GM10266 (cell line): ENCODE measurements around the gene STARD9.

Source experiments
- DNase-seq: peaks from one replicate; pipeline ENCODE4 v3.0.0; 2012; ENCODE audit errors: extremely low spot score
- CTCF ChIP-seq: IDR thresholded peaks from 2 replicates; pipeline ENCODE4 v1.5.1; 2012; ENCODE audit warnings: mild to moderate bottlenecking, low read depth; ENCODE audit not compliant: control insufficient read depth, insufficient read depth; ENCODE audit errors: missing control alignments

STARD9 gene

GRCh38 chr15:42575188-42576039, at the start of gene STARD9:
Gene STARD9 (plus strand): TSS chr15:42575606. CDS start chr15:42575716, 110 bp downstream.
- DNase-seq = peak; percentile 97
- no peak for TF ChIP-seq CTCF

- DNase-seq = no peak
- no peak for TF ChIP-seq CTCF
Measured at GRCh38 chr15:42528970-42529369, 46.4 kb upstream of the STARD9 start.

GRCh38 chr15:42533246-42533645, 42.2 kb upstream of the STARD9 start:
- no peak for DNase-seq
- TF ChIP-seq CTCF = no peak

GRCh38 chr15:42544853-42545629, 30.4 kb upstream of the STARD9 start:
- no peak for DNase-seq
- no peak for TF ChIP-seq CTCF

GRCh38 chr15:42547918-42548248, 27.5 kb upstream of the STARD9 start:
- no peak for DNase-seq
- no peak for TF ChIP-seq CTCF

- peak; percentile 88 for DNase-seq
- no peak for TF ChIP-seq CTCF
Measured at GRCh38 chr15:42548249-42549031, 27.0 kb upstream of the STARD9 start, which contains the start of the genes HAUS2 and LRRC57. Gene HAUS2 (plus strand): TSS chr15:42548838. CDS start chr15:42548873, 35 bp downstream. Gene LRRC57 (minus strand): TSS chr15:42548793. CDS start chr15:42548434, 359 bp downstream.
